Measurements from ENCODE around the gene SYT8. TPM values are rescaled to one million over a fixed set of nuclear protein-coding genes. Genes with fewer than 3 reads are reported as not detected.

The SYT8 gene
- total RNA-seq, 1 experiment from 2014 or later = not detected

- Histone ChIP-seq H2BK5ac (ENCODE audit: insufficient read length, low read length) (no peak overlapping the region), H4K8ac (replicated peaks; ENCODE audit: insufficient read length, low read depth, low read length) (no peak overlapping the region), H2BK12ac (ENCODE audit: insufficient read length, low read depth, low read length) (no peak overlapping the region), H3K79me1 (ENCODE audit: insufficient read depth, low read depth, low read length, poor library complexity, severe bottlenecking) (no peaks in the 10 kb centered on the region), H3K4me1 (ENCODE audit: insufficient read depth, low read length) (no peaks in the 10 kb centered on the region), H4K91ac (ENCODE audit: insufficient read length, low read depth, low read length) (no peak overlapping the region), H3K9ac (ENCODE audit: extremely low read depth, insufficient read length, low read length) (no peak overlapping the region), H3K9me3 (ENCODE audit: control insufficient read depth, low read depth, low read length) (no peaks in the 10 kb centered on the region), H3K23ac (ENCODE audit: insufficient read length, low read depth, low read length) (no peak overlapping the region), H2BK120ac (ENCODE audit: low read depth, low read length, poor library complexity, severe bottlenecking) (no peak overlapping the region), H2AK5ac (ENCODE audit: insufficient read length, low read length) (no peak overlapping the region), H3K14ac (ENCODE audit: insufficient read depth, low read length) (no peak overlapping the region), H3K4ac (ENCODE audit: low read depth, low read length) (no peak overlapping the region), H2BK15ac (ENCODE audit: low read depth, low read length) (no peak overlapping the region), H2BK20ac (ENCODE audit: low read depth, low read length, poor library complexity, severe bottlenecking) (no peak overlapping the region), H3T11ph (ENCODE audit: low read length) (no peak overlapping the region), H3K18ac (ENCODE audit: insufficient read length, low read depth, low read length) (no peak overlapping the region), H4K20me1 (ENCODE audit: control insufficient read depth, insufficient read depth, insufficient read length) (no peaks in the 10 kb centered on the region), H3K27ac (ENCODE audit: insufficient read length, low read depth, low read length) (no peak overlapping the region), H3K79me2 (ENCODE audit: insufficient read depth, low read length) (no peaks in the 10 kb centered on the region), H3K27me3 (ENCODE audit: insufficient read depth, low read length) (no peaks in the 10 kb centered on the region), H3K4me2 (ENCODE audit: insufficient read depth, insufficient read length, low read length) (no peak overlapping the region), H2AFZ (ENCODE audit: low read length) (no peak overlapping the region), H4K5ac (ENCODE audit: insufficient read length, low read depth, low read length) (no peak overlapping the region), H3K56ac (ENCODE audit: insufficient read length, low read depth, low read length) (no peak overlapping the region), H3K23me2 (ENCODE audit: insufficient read length, low read depth, low read length, poor library complexity, severe bottlenecking) (no peaks in the 10 kb centered on the region)
- WGBS (ENCODE audit: extremely low coverage, insufficient read length, low lambda C conversion rate) = no CpG with 5 or more reads among the region's 13 CpGs
- Mint-ChIP-seq H3K9me3 (no peaks in the 10 kb centered on the region), H3K27me3 (ENCODE audit: low read depth) (peaks cover 2% of the 10 kb centered on the region; the same call in 1 of the 2 replicates), H3K36me3 (ENCODE audit: insufficient read depth in 1 of 3, low read depth in 3 of 3) (no peaks in the 10 kb centered on the region), H3K4me3 (no peak overlapping the region), H3K4me1 (peaks cover 2 to 7% of the 10 kb centered on the region in 2 experiments; a peak in 1 of 4 replicates), H3K27ac (no peak overlapping the region; a peak in 1 of 7 replicates)
- no peak for TF ChIP-seq CTCF (conservative IDR thresholded peaks at IDR 0.05)
- no peak for DNase-seq
These were observed 44.7 kb downstream of the SYT8 start for GRCh38 chr11:1879342-1879940.

Data from H9 (cell line).